LNCaP clone FGC (cell line): ENCODE measurements around the gene FAHD1.

Source experiments
- DNase-seq: peaks from one replicate; pipeline ENCODE4 v3.0.0-alpha.2; 2011; ENCODE audit warnings: low read depth
- H3K4me3 ChIP-seq: 2 replicates; pipeline ENCODE4 v1.5.1; 2011; ENCODE audit warnings: mild to moderate bottlenecking, low read depth, low read length, control low read depth
- CTCF ChIP-seq: IDR thresholded peaks from 2 replicates; pipeline ENCODE4 v1.5.1; 2012; ENCODE audit warnings: mild to moderate bottlenecking; ENCODE audit not compliant: control insufficient read depth, insufficient read depth; ENCODE audit errors: extremely low read depth

Gene FAHD1

DNA sequence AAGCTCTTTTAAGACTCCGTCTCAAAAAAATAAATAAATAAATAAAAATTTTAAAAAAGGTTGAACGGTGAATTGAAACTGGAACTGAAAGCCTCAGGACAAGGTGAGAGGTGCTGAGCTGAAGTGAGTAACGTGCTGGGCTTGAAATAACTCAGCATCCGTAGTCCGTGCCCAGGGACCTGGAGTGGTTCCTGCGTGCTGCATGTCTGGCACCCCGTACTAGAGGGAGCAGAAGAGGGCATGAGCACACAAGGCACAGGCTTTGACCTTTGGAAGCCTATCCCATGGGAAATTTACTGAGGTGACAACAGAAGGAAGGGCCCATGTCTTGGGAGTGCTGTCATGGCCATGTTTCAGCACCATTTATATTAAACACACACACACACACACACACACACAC is 49.5 kb downstream of the FAHD1 start:
- no peak for DNase-seq
- no peak for TF ChIP-seq CTCF

DNA sequence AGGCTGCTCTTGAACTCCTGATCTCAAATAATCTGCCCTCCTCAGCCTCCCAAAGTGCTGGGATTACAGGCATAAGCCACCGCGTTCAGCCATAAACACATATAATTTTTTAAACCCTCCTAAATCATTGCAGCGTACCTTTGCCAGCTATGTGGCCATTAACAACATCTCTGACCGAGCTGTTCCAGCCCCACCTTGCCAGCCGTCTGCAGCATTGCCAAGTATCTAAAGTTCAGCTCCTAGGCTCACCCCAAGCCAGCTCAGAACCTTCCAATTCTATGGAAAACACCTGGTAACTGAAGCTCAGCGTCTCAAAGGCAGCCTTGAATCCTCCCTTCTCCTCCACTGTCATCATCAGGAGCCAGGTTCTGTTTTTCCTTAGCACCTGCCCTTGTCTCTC is 50.1 kb downstream of the FAHD1 start:
- no peak for TF ChIP-seq CTCF
- no peak overlapping the region for H3K4me3 ChIP-seq
- DNase-seq: no peak

More for the DNA sequence above, 49.5 kb downstream of the FAHD1 start:
- H3K4me3 ChIP-seq: no peak overlapping the region

- no peak for DNase-seq
- TF ChIP-seq CTCF: no peak
- H3K4me3 ChIP-seq: no peak overlapping the region
Observed at GRCh38 chr16:1877804-1878203, 50.8 kb downstream of the FAHD1 start.

DNA sequence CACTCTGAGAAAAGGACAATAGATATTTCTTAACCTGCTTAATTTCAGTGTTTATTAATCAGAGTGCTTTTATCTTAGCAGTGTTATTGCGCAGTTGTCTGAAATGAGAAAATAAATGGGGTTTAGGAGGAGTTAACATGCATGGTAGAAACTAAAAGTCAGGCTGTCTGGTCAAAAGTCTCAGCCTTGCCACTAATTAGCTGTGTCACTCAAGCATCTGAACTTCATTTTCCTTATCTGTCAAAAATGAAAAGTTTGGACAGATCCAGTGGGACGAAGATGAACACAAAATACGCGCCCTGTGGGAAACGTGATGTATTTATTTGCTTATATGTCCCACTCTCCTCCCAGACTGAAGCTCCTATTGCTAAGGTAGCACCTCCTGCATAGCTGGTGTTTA is 51.2 kb downstream of the FAHD1 start:
- no peak for DNase-seq
- H3K4me3 ChIP-seq: no peak overlapping the region
- TF ChIP-seq CTCF: no peak
